Upper lobe of left lung (tissue), 6 donors: ENCODE results near the gene PNPLA2. TPM values are rescaled to one million over a fixed set of nuclear protein-coding genes. Genes with fewer than 3 reads are reported as not detected.

ENCODE experiments used
- ATAC-seq, 2 donors: fragments of 200-7000 bp; cut with Tn5 transposase; one replicate each; pipeline ENCODE4 v1.9.1; 2022; ENCODE audit warnings: mild to moderate bottlenecking in 2 of 2, moderate library complexity in 2 of 2; ENCODE audit not compliant: low FRiP score in 2 of 2
- DNase-seq, 2 donors: peaks; one replicate each; pipeline ENCODE4 v3.0.0-alpha.2; 2019 to 2020
- H3K27ac ChIP-seq, 4 donors: fragments of 200-600 bp; sonication (generic); one replicate each; pipeline ENCODE4 v1.5.1; 2016 to 2019
- H3K27me3 ChIP-seq, 4 donors: fragments of 200-600 bp; sonication (generic); one replicate each; pipeline ENCODE4 v1.5.1; 2017 to 2019
- H3K36me3 ChIP-seq, 4 donors: fragments of 200-600 bp; sonication (generic); one replicate each; pipeline ENCODE4 v1.5.1; 2016 to 2019
- H3K4me1 ChIP-seq, 4 donors: fragments of 200-600 bp; sonication (generic); one replicate each; pipeline ENCODE4 v1.5.1; 2018 to 2019
- H3K4me3 ChIP-seq, 4 donors: fragments of 200-600 bp; sonication (generic); one replicate each; pipeline ENCODE4 v1.5.1; 2017 to 2019; ENCODE audit warnings: mild to moderate bottlenecking in 2 of 4, moderate library complexity in 1 of 4
- H3K9me3 ChIP-seq, 4 donors: fragments of 200-600 bp; sonication (generic); one replicate each; pipeline ENCODE4 v1.5.1; 2018 to 2019
- CTCF ChIP-seq, 6 experiments: fragments of 450-650 bp in 4 of 6; fragments of 200-600 bp in 2 of 6; sonication (generic) in 2 of 6; IDR thresholded peaks; one replicate each; pipeline ENCODE4 v1.5.1; 2016 to 2019; ENCODE audit warnings: antibody characterized with exemption in 6 of 6
- EP300 ChIP-seq, 4 donors: sonication (generic); formaldehyde crosslinking; IDR thresholded peaks; one replicate each; pipeline ENCODE4 v1.5.1; 2017; ENCODE audit warnings: antibody characterized with exemption in 4 of 4, control low read depth in 2 of 4
- POLR2A ChIP-seq, 4 donors: fragments of 450-650 bp; IDR thresholded peaks; one replicate each; pipeline ENCODE4 v1.5.1; 2016 to 2017; ENCODE audit warnings: antibody characterized with exemption in 4 of 4, mild to moderate bottlenecking in 2 of 4
- POLR2AphosphoS5 ChIP-seq, 2 donors: sonication (generic); formaldehyde crosslinking; IDR thresholded peaks; one replicate each; pipeline ENCODE4 v1.5.1; 2017; ENCODE audit warnings: antibody characterized with exemption in 2 of 2
- WGBS, 2 donors: methylation state at CpG; one replicate each; pipeline ENCODE4 v1.1.5; 2017 to 2018; 5-methylcytosine and 5-hydroxymethylcytosine counted together
- total RNA-seq, 6 donors: library from RNA; depleted of rRNA in 4 of 6; stranded (reverse); fragments of >200 nt in 4 of 6; gene quantifications; one replicate each; pipeline versions ENCODE4 v1.1.0 to v1.2.1, GENCODE V29; 2016 to 2021
- donor health status: DM: no; HTN: no; CAD: no; lungs with moderate emphysema.
- donor health status: DM: no; HTN: yes; CAD: no; lungs with severe emphysema.

PNPLA2 gene
- total RNA-seq, 6 donors from 2014 or later, result 74.5 to 303 (median 164) TPM

DNA sequence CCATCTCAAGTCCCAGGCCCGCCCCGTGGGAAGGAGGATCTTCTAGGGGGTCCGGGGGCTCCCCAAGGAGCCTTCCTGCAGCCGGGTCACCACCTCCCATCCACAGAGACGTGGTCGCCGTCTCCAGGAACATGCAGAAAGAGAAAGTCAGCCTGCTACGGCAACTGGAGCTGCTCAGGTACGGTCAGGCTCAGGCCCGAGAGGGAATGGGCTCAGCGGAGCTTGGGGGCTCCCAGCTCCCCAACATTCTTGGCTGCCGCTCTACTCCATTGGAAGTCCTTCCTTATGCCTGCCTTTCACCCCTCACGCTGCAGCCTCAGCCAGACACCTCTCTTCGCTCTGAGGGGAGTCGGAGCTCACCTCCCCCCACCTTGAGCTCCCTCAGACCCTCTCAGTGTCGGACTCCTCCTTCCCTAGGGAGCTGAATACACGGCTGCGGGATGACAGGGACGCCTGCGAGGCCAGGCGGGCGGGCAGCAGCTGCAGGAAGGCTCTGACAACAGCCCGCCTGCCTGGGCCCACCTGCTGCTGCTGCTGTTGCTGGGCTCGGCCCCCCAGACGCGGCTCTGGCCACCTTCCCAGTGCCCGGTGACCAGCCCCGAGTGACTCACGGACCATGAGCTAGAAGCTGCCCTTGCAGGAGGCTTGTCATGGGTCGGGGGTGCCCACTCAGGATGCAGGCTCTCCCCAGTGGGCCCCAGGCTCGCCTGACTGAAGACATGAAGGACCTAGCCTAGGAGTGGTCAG, 12.6 kb downstream of the PNPLA2 start:
- TF ChIP-seq CTCF (IDR thresholded peaks at IDR 0.05), result no peak
- TF ChIP-seq EP300 (IDR thresholded peaks at IDR 0.05), result no peak
- no peak for TF ChIP-seq POLR2A (IDR thresholded peaks at IDR 0.05)
- no peak for TF ChIP-seq POLR2AphosphoS5 (IDR thresholded peaks at IDR 0.05)
- Histone ChIP-seq H3K4me1 (peaks cover 83 to 94% (median 85%) of the 10 kb centered on the region in 4 donors), H3K36me3 (peaks cover 0 to 6% (median 6%) of the 10 kb centered on the region in 4 donors), H3K27me3 (peaks cover 0 to 4% (median 0%) of the 10 kb centered on the region in 4 donors), H3K4me3 (peak overlapping the region in 2 of 4 donors; percentile 45 to 46), H3K9me3 (no peaks in the 10 kb centered on the region), H3K27ac (no peak overlapping the region)
- 76 to 78% methylated on average over 23 to 25 of the region's 31 CpGs for WGBS, 2 donors
- ATAC-seq, result no peak
- peak in 1 of 2 donors; percentile 83 for DNase-seq

DNA sequence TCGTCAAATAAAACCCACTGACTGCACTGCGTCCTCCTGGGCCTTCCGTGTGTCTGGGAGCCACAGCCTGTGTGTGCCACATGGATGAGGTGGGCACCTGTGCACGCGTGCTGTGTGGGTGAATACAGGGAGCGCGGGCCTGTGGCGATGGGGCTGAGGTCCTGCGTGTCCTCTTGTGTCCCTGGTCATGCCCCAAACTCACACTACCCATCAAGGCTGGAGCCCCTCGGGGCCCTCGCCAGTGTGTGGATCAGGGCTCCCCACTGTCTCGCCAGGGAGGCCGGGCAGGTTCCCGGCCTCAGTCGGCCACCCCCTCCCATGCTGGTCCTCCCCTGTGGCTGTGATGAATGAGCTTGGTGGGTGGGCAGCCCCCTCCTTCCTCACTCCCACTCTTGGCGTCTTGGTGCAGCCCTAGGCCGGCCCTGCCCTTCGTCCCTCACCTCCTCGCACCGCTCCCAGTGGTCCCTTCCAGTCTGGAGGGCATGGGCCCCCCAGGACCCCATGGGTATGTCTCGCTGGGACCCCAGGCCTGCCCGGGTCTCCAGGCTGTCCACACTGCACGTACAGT, 13.3 kb downstream of the PNPLA2 start:
- no peak for ATAC-seq
- Histone ChIP-seq H3K9me3 (no peaks in the 10 kb centered on the region), H3K4me3 (peak overlapping the region in 3 of 4 donors; percentile 52 to 95 (median 80)), H3K27ac (peak overlapping the region; percentile 87 to 94 (median 92)), H3K36me3 (peaks cover 0 to 14% (median 13%) of the 10 kb centered on the region in 4 donors), H3K27me3 (peaks cover 0 to 4% (median 0%) of the 10 kb centered on the region in 4 donors), H3K4me1 (peaks cover 77 to 92% (median 80%) of the 10 kb centered on the region in 4 donors)
- peak in 1 of 2 donors; percentile 73 for DNase-seq
- TF ChIP-seq POLR2A (IDR thresholded peaks at IDR 0.05) (no peak), EP300 (IDR thresholded peaks at IDR 0.05) (no peak), POLR2AphosphoS5 (IDR thresholded peaks at IDR 0.05) (no peak), CTCF (IDR thresholded peaks at IDR 0.05) (no peak)
- 67 to 84% methylated on average over 7 to 22 of the region's 23 CpGs for WGBS, 2 donors

- peaks cover 0 to 4% (median 0%) of the 10 kb centered on the region in 4 donors for H3K27me3 ChIP-seq
- no peaks in the 10 kb centered on the region for H3K9me3 ChIP-seq
- ATAC-seq (peak in 1 of 2 donors; percentile 70), DNase-seq (peak in 1 of 2 donors; percentile 92)
- peaks cover 72 to 92% (median 78%) of the 10 kb centered on the region in 4 donors for H3K4me1 ChIP-seq
- peak in 1 of 6 experiments; percentile 20 for TF ChIP-seq CTCF (IDR thresholded peaks at IDR 0.05)
- peak; percentile 13 to 28 for TF ChIP-seq POLR2AphosphoS5 (IDR thresholded peaks at IDR 0.05)
- TF ChIP-seq EP300 (IDR thresholded peaks at IDR 0.05), result no peak
- H3K27ac ChIP-seq, result peak within 1 kb of the TSS; percentile 87 to 94 (median 92)
- peaks cover under 1 to 20% (median 19%) of the 10 kb centered on the region in 4 donors for H3K36me3 ChIP-seq
- peak within 1 kb of the TSS; percentile 52 to 95 (median 81) for H3K4me3 ChIP-seq
- WGBS, 2 donors, result 2% methylated on average over 21 of the region's 67 CpGs; no CpG with 5 or more reads in 1 of the 2 donors
These were observed 13.9 kb downstream of the PNPLA2 start, which contains the start of gene CD151 for GRCh38 chr11:832529-833113. CD151 (plus strand) TSS chr11:832952; CDS start chr11:836070, 3,118 bp downstream.

- no peaks in the 10 kb centered on the region for H3K9me3 ChIP-seq
- peaks cover 0 to 4% (median 0%) of the 10 kb centered on the region in 4 donors for H3K27me3 ChIP-seq
- ATAC-seq (peak in 1 of 2 donors; percentile 60), DNase-seq (peak in 1 of 2 donors; percentile 93)
- 0% methylated on average over 23 to 38 of the region's 55 CpGs for WGBS, 2 donors
- peak in 1 of 6 experiments; percentile 18 for TF ChIP-seq CTCF (IDR thresholded peaks at IDR 0.05)
- TF ChIP-seq POLR2AphosphoS5 (IDR thresholded peaks at IDR 0.05), result peak; percentile 5 to 56
- TF ChIP-seq EP300 (IDR thresholded peaks at IDR 0.05), result peak in 1 of 4 donors; percentile 47
- TF ChIP-seq POLR2A (IDR thresholded peaks at IDR 0.05), result peak in 3 of 4 donors; percentile 25 to 78 (median 64)
- H3K4me1 ChIP-seq, result peaks cover 66 to 92% (median 73%) of the 10 kb centered on the region in 4 donors
- H3K4me3 ChIP-seq, result peak overlapping the region; percentile 52 to 95 (median 81)
- H3K27ac ChIP-seq, result peak overlapping the region; percentile 87 to 94 (median 92)
- H3K36me3 ChIP-seq, result peaks cover 5 to 26% (median 25%) of the 10 kb centered on the region in 4 donors
These were observed 14.5 kb downstream of the PNPLA2 start for GRCh38 chr11:833114-833791.
